NB4 (cell line): Measurements from ENCODE around the gene LPCAT1.

ENCODE experiments used
- DNase-seq: peaks from one replicate; pipeline ENCODE4 v3.0.0; 2010; ENCODE audit warnings: low read depth
- H3K4me3 ChIP-seq: one replicate; pipeline ENCODE4 v1.5.1; 2011; ENCODE audit warnings: mild to moderate bottlenecking, low read depth, low read length, moderate library complexity
- MYC ChIP-seq: IDR thresholded peaks from 2 replicates; pipeline ENCODE4 v1.6.1; 2011; ENCODE audit warnings: low read depth, low read length
- POLR2A ChIP-seq: IDR thresholded peaks from 2 replicates; pipeline ENCODE4 v1.6.1; 2011; ENCODE audit warnings: mild to moderate bottlenecking; ENCODE audit not compliant: insufficient read length; ENCODE audit errors: extremely low read depth
- TF ChIP-seq, protein P1 (sequence below): IDR thresholded peaks from 2 replicates; pipeline ENCODE4 v1.6.1; 2011; ENCODE audit warnings: low read depth, low read length
- TF ChIP-seq, protein P2 (sequence below): IDR thresholded peaks from one replicate; pipeline ENCODE4 v1.5.1; 2012; ENCODE audit warnings: low read depth, low read length

The LPCAT1 gene

DNA sequence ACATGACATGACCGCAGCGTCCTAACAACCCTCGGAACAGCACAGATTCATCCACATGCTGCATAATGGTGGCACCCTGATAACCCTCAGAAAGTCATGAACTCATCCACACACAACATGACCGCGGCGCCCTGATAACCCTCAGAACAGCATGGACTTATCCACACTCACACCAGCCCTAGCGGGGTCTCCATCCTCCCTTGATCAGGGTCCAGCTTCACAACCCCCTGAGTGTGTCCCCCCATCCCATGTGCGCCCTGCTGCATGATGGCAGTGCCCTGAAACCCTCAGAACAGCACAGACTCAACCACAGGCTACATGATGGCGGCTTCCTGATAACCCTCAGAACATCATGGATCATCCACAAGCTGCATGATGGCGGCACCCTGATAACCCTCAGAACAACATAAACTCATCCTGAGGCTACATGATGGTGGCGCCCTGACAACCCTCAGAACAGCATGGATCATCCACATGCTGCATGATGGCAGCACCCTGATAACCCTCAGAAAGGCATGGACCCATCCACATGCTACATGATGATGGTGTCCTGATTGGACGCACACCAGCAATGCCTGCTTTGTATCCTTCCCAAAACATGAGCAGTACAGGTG is 106.8 kb downstream of the LPCAT1 start:
- H3K4me3 ChIP-seq: no peak overlapping the region
- TF ChIP-seq, protein P1, sequence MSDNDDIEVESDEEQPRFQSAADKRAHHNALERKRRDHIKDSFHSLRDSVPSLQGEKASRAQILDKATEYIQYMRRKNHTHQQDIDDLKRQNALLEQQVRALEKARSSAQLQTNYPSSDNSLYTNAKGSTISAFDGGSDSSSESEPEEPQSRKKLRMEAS: no peak
- TF ChIP-seq POLR2A: no peak
- TF ChIP-seq, protein P2, sequence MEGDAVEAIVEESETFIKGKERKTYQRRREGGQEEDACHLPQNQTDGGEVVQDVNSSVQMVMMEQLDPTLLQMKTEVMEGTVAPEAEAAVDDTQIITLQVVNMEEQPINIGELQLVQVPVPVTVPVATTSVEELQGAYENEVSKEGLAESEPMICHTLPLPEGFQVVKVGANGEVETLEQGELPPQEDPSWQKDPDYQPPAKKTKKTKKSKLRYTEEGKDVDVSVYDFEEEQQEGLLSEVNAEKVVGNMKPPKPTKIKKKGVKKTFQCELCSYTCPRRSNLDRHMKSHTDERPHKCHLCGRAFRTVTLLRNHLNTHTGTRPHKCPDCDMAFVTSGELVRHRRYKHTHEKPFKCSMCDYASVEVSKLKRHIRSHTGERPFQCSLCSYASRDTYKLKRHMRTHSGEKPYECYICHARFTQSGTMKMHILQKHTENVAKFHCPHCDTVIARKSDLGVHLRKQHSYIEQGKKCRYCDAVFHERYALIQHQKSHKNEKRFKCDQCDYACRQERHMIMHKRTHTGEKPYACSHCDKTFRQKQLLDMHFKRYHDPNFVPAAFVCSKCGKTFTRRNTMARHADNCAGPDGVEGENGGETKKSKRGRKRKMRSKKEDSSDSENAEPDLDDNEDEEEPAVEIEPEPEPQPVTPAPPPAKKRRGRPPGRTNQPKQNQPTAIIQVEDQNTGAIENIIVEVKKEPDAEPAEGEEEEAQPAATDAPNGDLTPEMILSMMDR: no peak
- TF ChIP-seq MYC: no peak
- DNase-seq: no peak

DNA sequence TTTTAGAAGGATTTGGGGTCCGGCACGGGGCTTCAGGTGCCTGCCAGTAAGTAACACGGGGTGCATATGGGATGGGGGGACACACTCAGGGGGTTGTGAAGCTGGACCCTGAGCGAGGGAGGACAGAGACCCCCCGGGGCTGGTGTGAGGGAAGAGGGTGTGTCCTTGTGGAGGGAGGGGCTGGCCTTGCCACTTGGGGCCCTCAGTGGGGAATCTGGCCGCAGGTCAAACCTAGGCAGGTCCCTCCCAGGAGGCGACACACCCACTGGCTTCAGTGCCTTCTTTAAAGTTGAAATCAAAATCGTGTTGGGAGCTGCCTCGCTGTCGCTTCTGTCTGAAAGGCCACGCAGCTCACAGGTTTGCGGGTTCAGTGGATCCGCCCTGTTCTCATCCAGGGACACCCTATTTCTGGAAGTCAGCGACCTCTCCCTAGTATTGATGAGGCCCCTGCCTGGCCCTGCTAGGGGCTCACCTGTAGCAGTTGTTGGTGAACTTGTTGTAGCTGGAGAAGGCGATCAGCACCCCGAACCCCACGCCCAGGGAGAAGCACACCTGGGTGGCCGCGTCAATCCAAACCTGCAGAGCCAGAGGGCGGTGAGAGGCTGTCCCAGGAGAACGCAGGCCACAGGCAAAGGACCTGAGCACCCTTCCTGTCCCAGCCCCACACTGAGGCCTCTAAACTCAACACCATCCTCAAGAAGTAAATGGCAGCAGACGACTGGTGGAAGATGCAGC is 108.0 kb downstream of the LPCAT1 start:
- TF ChIP-seq, protein P2: no peak
- no peak for TF ChIP-seq MYC
- TF ChIP-seq, protein P1: no peak
- no peak for TF ChIP-seq POLR2A
- no peak for DNase-seq
- no peak overlapping the region for H3K4me3 ChIP-seq

DNA sequence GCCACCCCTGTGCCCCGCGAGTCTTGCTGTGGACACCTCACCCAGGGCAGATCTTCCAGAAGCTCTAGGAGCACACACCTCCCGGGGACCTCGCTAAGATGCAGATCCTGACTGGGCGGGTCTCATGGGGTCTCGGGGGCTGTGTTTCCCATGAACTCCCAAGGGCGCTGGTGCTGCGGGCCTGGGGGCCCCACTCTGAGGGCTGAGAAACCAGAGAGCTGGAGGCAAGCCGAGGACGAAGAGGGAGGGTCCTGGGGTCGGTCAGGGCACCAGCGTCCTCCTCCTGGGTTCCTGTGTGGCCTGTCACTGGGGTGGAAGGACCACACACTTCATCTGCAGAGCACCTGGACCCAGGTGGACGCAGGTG is 108.7 kb downstream of the LPCAT1 start:
- TF ChIP-seq, protein P1: no peak
- TF ChIP-seq MYC: no peak
- DNase-seq: no peak
- H3K4me3 ChIP-seq: no peak overlapping the region

DNA sequence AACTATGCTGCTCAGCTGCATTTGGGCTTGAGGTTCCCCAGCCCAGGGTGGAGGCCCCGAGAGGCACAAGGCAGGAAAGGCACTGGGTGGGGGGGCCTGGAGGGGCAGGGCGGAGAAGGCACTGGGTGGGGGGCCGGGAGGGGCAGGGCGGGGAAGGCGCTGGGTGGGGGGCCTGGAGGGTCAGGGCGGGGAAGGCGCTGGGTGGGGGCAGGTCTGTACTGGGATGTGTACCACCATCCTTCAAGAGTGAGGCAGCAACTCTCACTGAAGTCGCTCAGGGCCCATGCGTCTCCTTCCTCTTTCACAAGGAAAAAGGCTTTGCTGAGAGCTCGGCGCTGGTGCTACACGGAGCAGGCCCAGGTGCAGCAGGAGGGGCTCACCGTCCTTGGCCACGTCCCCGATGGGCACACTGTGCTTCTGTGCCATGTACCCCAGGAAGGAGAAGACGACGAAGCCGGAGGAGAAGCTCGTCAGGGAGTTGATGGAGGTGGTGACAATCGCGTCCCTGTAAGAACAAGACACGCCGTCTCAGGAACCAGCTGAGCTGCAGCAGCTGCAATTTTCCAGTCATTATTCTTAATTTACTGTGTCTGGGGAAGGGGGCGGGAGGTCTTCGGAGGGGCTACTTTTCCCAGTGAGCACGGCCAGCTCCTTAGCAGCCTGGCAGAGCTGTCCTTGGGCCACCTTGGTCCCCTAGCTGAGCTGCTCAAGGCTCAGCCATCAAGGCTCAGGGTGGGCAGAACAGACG is 109.3 kb downstream of the LPCAT1 start:
- DNase-seq: peak; percentile 52
- H3K4me3 ChIP-seq: no peak overlapping the region
- TF ChIP-seq, protein P1: no peak
- TF ChIP-seq MYC (no peak), POLR2A (no peak)
- TF ChIP-seq, protein P2: no peak

DNA sequence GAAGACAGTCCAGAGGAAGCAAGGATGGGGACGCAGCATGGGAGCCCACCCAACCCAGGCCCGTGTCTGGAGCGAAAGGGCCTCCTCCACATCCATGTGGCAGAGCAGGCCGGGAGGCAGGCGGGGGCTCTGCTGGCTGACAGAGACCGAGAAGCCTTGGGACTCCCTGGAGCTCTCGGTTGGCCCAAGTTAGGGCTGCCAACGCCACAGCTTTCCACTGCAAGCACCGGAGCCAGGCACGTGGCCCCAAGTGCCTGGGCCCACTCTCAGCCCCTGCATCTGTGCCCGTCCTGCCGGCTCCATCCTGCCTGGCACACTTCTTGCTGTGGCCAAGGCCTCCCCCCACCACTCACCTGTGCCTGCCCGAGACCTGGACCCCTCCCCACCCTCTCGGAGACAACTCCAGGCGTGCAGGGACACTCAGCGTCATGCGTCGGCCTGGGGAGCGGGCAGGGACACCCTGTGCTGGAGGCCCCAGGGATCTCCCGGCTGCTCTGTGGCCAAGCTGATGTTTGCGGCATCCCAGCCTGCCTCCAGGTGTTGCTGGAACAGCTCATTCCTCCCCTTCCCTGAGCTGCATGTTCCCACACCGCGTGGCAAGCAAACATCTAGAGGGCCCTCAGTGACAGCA is 110.0 kb downstream of the LPCAT1 start:
- TF ChIP-seq, protein P2: no peak
- TF ChIP-seq MYC (no peak), POLR2A (no peak)
- TF ChIP-seq, protein P1: no peak
- DNase-seq: no peak
- H3K4me3 ChIP-seq: no peak overlapping the region
